Osteoblast (primary cell): Measurements from ENCODE around the gene LHFPL3. TPM values are rescaled to one million over a fixed set of nuclear protein-coding genes. Genes with fewer than 3 reads are reported as not detected.

ENCODE experiments used
- DNase-seq: peaks from one replicate; pipeline ENCODE4 v3.0.0; 2011; ENCODE audit warnings: low spot score, mixed read lengths; ENCODE audit not compliant: insufficient read length; ENCODE audit errors: missing footprints
- H2AFZ ChIP-seq: 2 replicates; pipeline ENCODE4 v1.6.0; 2011; ENCODE audit warnings: mild to moderate bottlenecking, low read length
- H3K27ac ChIP-seq: 2 replicates; pipeline ENCODE4 v1.5.1; 2011; ENCODE audit warnings: mild to moderate bottlenecking, low read depth, low read length, moderate library complexity
- H3K27me3 ChIP-seq: 2 replicates; pipeline ENCODE4 v1.6.0; 2012; ENCODE audit warnings: mild to moderate bottlenecking, control low read depth, inconsistent platforms, low read length, moderate library complexity; ENCODE audit not compliant: insufficient read depth
- H3K36me3 ChIP-seq: 2 replicates; pipeline ENCODE4 v1.5.1; 2011; ENCODE audit warnings: mild to moderate bottlenecking, low read length, control low read depth, moderate library complexity; ENCODE audit not compliant: insufficient read depth
- H3K4me1 ChIP-seq: 2 replicates; pipeline ENCODE4 v1.5.1; 2011; ENCODE audit warnings: mild to moderate bottlenecking, low read length, control low read depth, moderate library complexity; ENCODE audit not compliant: insufficient read depth
- H3K4me2 ChIP-seq: 2 replicates; pipeline ENCODE4 v1.6.0; 2011; ENCODE audit warnings: mild to moderate bottlenecking, low read length; ENCODE audit not compliant: insufficient read depth
- H3K4me3 ChIP-seq: fragments of 200-600 bp; sonication (generic); 3 replicates; pipeline ENCODE4 v1.5.1; 2012; ENCODE audit warnings: mild to moderate bottlenecking, low read length, inconsistent platforms; ENCODE audit not compliant: insufficient read depth
- H3K79me2 ChIP-seq: 2 replicates; pipeline ENCODE4 v1.6.0; 2012; ENCODE audit warnings: mild to moderate bottlenecking, low read length, control low read depth, inconsistent platforms; ENCODE audit not compliant: insufficient read depth
- H3K9me3 ChIP-seq: 2 replicates; pipeline ENCODE4 v1.5.1; 2011; ENCODE audit warnings: low read depth, low read length, control low read depth
- H4K20me1 ChIP-seq: 2 replicates; pipeline ENCODE4 v1.6.0; 2012; ENCODE audit warnings: mild to moderate bottlenecking, low read length, control low read depth; ENCODE audit not compliant: insufficient read depth
- total RNA-seq: library from RNA; depleted of rRNA; stranded (reverse); fragments of >200 nt; gene quantifications from 2 replicates; pipeline ENCODE4 v1.2.3, GENCODE V29; 2012
- TF ChIP-seq, protein P1 (sequence below): IDR thresholded peaks from 2 replicates; pipeline ENCODE4 v1.5.1; 2011; ENCODE audit warnings: mild to moderate bottlenecking, low read depth, low read length, moderate library complexity; ENCODE audit errors: extremely low read depth

Gene LHFPL3
- total RNA-seq, 1 donor = not detected

DNA sequence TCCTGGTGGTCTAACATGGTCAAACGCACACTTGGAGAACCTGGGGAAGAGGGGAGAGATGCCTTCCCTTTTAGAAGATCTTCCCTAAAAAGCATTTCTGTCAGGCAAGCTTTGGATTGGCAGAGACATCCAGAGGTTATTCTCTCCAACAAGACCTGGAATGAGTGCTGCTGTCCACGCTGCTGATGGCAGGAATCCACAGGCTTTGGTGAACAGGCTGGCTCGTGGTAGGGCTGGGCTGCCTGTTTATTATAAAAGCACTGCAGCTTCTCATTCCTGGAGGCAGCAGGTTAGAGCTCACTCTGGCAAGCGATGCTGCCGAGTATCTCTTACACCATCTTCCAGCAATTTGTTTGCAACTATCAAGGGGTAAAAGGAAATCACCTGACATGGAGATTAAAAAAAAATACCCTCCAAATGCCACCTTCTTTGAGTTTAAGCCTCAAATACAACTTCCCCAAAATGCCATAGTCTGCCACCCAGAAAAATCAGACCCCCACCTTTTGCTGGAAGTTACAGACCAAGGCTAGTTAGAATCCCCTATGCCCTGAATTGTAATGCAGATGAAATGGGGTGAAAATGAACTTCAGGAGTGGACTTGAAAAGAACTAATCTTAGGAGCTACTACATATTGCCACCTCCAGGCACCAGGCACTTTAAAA lies 533.5 kb downstream of the LHFPL3 start:
- H3K27ac ChIP-seq = no peak overlapping the region
- peaks cover 12% of the 10 kb centered on the region for H3K27me3 ChIP-seq
- no peaks in the 10 kb centered on the region for H3K9me3 ChIP-seq
- H3K4me3 ChIP-seq = no peak overlapping the region
- no peaks in the 10 kb centered on the region for H3K36me3 ChIP-seq
- no peaks in the 10 kb centered on the region for H4K20me1 ChIP-seq
- no peak for DNase-seq
- H2AFZ ChIP-seq = no peak overlapping the region
- TF ChIP-seq, protein P1, sequence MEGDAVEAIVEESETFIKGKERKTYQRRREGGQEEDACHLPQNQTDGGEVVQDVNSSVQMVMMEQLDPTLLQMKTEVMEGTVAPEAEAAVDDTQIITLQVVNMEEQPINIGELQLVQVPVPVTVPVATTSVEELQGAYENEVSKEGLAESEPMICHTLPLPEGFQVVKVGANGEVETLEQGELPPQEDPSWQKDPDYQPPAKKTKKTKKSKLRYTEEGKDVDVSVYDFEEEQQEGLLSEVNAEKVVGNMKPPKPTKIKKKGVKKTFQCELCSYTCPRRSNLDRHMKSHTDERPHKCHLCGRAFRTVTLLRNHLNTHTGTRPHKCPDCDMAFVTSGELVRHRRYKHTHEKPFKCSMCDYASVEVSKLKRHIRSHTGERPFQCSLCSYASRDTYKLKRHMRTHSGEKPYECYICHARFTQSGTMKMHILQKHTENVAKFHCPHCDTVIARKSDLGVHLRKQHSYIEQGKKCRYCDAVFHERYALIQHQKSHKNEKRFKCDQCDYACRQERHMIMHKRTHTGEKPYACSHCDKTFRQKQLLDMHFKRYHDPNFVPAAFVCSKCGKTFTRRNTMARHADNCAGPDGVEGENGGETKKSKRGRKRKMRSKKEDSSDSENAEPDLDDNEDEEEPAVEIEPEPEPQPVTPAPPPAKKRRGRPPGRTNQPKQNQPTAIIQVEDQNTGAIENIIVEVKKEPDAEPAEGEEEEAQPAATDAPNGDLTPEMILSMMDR = no peak
- no peaks in the 10 kb centered on the region for H3K4me1 ChIP-seq
- no peak overlapping the region for H3K4me2 ChIP-seq
- no peaks in the 10 kb centered on the region for H3K79me2 ChIP-seq

DNA sequence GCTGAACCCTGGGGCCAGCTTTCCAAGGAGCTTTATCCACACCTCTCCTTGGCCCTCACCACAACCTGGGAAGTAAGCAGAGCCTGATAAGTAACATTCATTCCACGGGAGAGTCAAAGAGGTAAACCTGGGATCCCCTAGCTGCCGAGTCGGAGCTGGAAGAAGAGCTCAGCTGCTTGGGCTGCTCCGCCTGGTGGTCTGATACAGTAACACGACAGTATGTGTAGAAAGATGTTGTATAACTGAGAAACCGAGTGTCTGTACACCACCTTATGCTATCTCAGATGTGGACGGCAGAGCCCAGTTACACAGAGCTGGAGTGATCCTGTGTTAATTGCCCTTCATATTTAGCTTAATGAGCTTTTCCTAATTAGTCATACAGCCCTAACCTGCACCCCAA lies 534.3 kb downstream of the LHFPL3 start:
- Histone ChIP-seq H3K27me3 (peaks cover 12% of the 10 kb centered on the region), H3K36me3 (no peaks in the 10 kb centered on the region)
- TF ChIP-seq, protein P1 = peak; percentile 43

GRCh38 chr7:104873401-104873800 lies 545.0 kb downstream of the LHFPL3 start:
- H3K79me2 ChIP-seq = no peaks in the 10 kb centered on the region
- no peaks in the 10 kb centered on the region for H4K20me1 ChIP-seq
- H3K4me2 ChIP-seq = peak overlapping the region; percentile 74
- peaks cover 4% of the 10 kb centered on the region for H3K4me1 ChIP-seq
- no peak overlapping the region for H3K27ac ChIP-seq
- H3K36me3 ChIP-seq = no peaks in the 10 kb centered on the region
- H2AFZ ChIP-seq = peak overlapping the region; percentile 72
- DNase-seq = no peak
- H3K27me3 ChIP-seq = no peaks in the 10 kb centered on the region
- H3K9me3 ChIP-seq = no peaks in the 10 kb centered on the region
- H3K4me3 ChIP-seq = peak overlapping the region; percentile 45
- TF ChIP-seq, protein P1 = no peak

More for the DNA sequence above, 534.3 kb downstream of the LHFPL3 start:
- Histone ChIP-seq H3K9me3 (no peaks in the 10 kb centered on the region), H4K20me1 (no peaks in the 10 kb centered on the region), H3K4me1 (no peaks in the 10 kb centered on the region), H3K79me2 (no peaks in the 10 kb centered on the region), H2AFZ (no peak overlapping the region), H3K27ac (no peak overlapping the region), H3K4me3 (no peak overlapping the region), H3K4me2 (no peak overlapping the region)
- no peak for DNase-seq

GRCh38 chr7:104878577-104878976 lies 550.2 kb downstream of the LHFPL3 start:
- TF ChIP-seq, protein P1 = no peak
- Histone ChIP-seq H3K36me3 (no peaks in the 10 kb centered on the region), H4K20me1 (no peaks in the 10 kb centered on the region), H3K4me2 (no peak overlapping the region), H3K9me3 (peaks cover 3% of the 10 kb centered on the region), H3K27ac (no peak overlapping the region), H3K4me1 (peaks cover 6% of the 10 kb centered on the region), H3K4me3 (no peak overlapping the region), H3K27me3 (no peaks in the 10 kb centered on the region), H2AFZ (no peak overlapping the region), H3K79me2 (no peaks in the 10 kb centered on the region)
- no peak for DNase-seq
